Activated T-helper 17 cell treated with anti-CD3 and anti-CD28 coated beads, Interleukin-2, amount 50 U/mL, for 72 hours (primary cell): ENCODE data around the gene NSF. TPM values are rescaled to one million over a fixed set of nuclear protein-coding genes. Genes with fewer than 3 reads are reported as not detected.
"Not testable (repeated sequence)": the region's sequence is repeated elsewhere in the genome, so short reads cannot be mapped to it uniquely, and the experiment has no call there.

ENCODE experiments used
- ATAC-seq: fragments of 150-1000 bp; cut with Tn5 transposase; replicated peaks from 2 replicates; pipeline ENCODE4 v1.10.0; 2021; ENCODE audit warnings: mild to moderate bottlenecking, moderate library complexity
- H3K27ac Mint-ChIP-seq: one replicate; pipeline ENCODE4 v1.8.0; 2022; ENCODE audit warnings: mixed read lengths
- H3K27me3 Mint-ChIP-seq: one replicate; pipeline ENCODE4 v1.8.0; 2022; ENCODE audit warnings: mixed read lengths
- H3K36me3 Mint-ChIP-seq: one replicate; pipeline ENCODE4 v1.8.0; 2022; ENCODE audit warnings: low read depth, mild to moderate bottlenecking, mixed read lengths
- H3K4me1 Mint-ChIP-seq: one replicate; pipeline ENCODE4 v1.8.0; 2022; ENCODE audit warnings: mixed read lengths
- H3K4me3 Mint-ChIP-seq: one replicate; pipeline ENCODE4 v1.8.0; 2022; ENCODE audit warnings: mild to moderate bottlenecking, mixed read lengths
- H3K9me3 Mint-ChIP-seq: one replicate; pipeline ENCODE4 v1.8.0; 2022; ENCODE audit warnings: mixed read lengths
- total RNA-seq, 2 donors: library from RNA; stranded (reverse); gene quantifications; one replicate each; pipeline ENCODE4 v1.2.3, GENCODE V29; 2022

Gene NSF
- total RNA-seq, 2 donors from 2014 or later, result 35.0 to 45.1 TPM

DNA sequence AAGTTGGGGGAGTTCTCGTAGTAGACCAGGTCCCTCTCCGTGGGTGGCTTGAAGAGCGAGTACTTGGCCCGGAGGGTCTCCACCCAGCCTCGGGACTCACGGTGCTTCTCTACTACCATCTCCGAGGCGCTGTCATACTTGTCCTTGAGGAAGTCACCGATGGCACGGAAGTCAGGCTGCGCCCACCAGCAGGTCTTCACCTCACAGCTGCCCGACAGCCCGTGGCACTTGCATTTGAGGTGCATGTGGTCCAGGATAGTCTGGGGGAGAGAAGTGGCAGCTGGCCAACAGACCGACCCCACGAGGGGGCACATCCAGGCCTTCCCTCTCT, 178.0 kb downstream of the NSF start:
- no peak overlapping the region for H3K4me3 Mint-ChIP-seq
- peaks cover 8% of the 10 kb centered on the region for H3K27me3 Mint-ChIP-seq
- no peak for ATAC-seq
- H3K4me1 Mint-ChIP-seq, result no peaks in the 10 kb centered on the region
- no peaks in the 10 kb centered on the region for H3K9me3 Mint-ChIP-seq
- H3K27ac Mint-ChIP-seq, result no peak overlapping the region
- no peaks in the 10 kb centered on the region for H3K36me3 Mint-ChIP-seq

DNA sequence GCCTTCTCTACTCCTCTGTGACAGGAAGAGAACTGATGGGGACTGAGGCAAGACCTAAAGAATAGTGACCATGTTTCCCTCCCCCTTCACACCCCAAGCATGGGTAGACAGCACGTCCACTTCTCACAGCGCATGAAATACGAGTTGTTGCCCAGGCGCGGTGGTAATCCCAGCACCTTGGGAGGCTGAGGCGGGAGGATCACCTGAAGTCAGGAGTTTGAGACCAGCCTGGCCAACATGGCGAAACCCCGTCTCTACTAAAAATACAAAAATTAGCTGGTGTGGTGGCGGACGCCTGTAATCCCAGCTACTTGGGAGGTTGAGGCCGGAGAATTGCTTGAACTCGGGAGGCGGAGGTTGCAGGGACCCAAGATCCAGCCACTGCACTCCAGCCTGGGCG, 178.4 kb downstream of the NSF start:
- H3K27ac Mint-ChIP-seq, H3K27me3 Mint-ChIP-seq, H3K4me1 Mint-ChIP-seq, H3K36me3 Mint-ChIP-seq, H3K4me3 Mint-ChIP-seq, ATAC-seq, H3K9me3 Mint-ChIP-seq: not testable (repeated sequence)

DNA sequence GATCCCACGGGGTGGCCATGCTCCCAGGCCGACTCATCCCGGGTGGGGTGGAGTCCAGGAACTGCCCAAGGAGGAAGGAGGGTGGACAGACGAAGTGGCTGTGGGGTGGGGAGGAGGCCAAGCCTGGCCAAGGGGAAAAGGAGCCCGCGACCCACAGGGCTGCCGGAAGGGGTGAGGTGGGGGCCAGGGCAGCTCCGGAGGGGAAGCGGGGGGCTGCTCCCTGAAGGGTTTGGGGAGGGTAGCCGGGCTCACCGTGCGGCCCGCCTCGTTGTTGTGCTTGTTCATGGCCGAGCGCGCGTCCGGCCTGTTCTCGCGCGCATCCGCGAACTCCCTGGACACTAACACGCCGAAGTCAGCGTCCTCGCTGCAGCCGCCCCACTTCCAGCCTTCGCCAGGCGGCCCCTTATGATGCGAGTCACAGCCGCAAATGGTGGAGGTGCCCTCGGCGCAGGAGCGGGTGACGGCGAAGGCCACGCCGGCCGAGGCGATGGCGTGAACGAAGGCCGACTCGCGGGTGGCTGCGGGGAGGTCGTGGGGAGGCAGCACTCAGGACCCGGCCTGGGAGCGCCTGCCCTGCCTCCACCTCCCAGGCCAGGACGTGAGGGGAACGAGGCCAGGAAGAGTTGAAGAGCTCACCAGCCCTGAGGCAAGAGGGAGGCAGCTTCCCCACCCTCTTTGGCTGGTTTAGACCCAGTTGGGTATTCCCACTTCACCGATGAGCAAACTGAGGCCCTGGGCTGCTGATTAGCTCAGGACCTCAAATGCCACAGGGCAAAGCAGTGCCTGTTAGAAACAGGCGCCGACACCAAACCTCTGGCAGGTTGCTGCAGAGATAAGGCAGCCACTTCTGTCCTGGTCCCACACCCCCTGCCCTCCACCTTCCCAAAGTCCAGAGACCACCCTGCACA, 179.3 kb downstream of the NSF start:
- no peak for ATAC-seq
- Mint-ChIP-seq H3K36me3 (no peaks in the 10 kb centered on the region), H3K4me1 (no peaks in the 10 kb centered on the region)

DNA sequence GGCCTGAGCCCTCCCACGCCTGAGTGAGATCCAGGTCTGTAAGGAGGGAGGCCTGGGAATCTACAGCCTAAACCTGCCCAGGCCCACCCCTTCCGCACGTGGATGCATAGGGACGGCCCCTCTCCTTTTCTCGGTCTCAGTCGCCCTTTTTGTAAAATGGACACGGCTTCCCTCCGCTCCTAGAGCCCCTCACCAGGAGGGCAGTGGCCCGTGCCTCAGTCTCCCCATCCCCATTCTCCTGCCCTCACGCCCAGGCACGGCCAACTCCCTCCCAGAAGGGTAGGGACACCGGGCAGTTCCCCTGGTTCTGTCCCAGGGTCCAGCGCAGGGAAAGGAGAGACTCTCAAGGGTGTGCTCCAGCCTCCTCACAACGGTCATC, 180.0 kb downstream of the NSF start:
- H3K36me3 Mint-ChIP-seq, result no peaks in the 10 kb centered on the region
- no peaks in the 10 kb centered on the region for H3K4me1 Mint-ChIP-seq
- H3K27ac Mint-ChIP-seq, result no peak overlapping the region
- H3K27me3 Mint-ChIP-seq, result peaks cover 14% of the 10 kb centered on the region
- no peaks in the 10 kb centered on the region for H3K9me3 Mint-ChIP-seq
- peak overlapping the region; percentile 41 for H3K4me3 Mint-ChIP-seq
- ATAC-seq, result no peak

More for the DNA sequence above, 179.3 kb downstream of the NSF start:
- peak overlapping the region; percentile 41 for H3K4me3 Mint-ChIP-seq
- peaks cover 14% of the 10 kb centered on the region for H3K27me3 Mint-ChIP-seq
- H3K27ac Mint-ChIP-seq, result no peak overlapping the region
- H3K9me3 Mint-ChIP-seq, result no peaks in the 10 kb centered on the region

DNA sequence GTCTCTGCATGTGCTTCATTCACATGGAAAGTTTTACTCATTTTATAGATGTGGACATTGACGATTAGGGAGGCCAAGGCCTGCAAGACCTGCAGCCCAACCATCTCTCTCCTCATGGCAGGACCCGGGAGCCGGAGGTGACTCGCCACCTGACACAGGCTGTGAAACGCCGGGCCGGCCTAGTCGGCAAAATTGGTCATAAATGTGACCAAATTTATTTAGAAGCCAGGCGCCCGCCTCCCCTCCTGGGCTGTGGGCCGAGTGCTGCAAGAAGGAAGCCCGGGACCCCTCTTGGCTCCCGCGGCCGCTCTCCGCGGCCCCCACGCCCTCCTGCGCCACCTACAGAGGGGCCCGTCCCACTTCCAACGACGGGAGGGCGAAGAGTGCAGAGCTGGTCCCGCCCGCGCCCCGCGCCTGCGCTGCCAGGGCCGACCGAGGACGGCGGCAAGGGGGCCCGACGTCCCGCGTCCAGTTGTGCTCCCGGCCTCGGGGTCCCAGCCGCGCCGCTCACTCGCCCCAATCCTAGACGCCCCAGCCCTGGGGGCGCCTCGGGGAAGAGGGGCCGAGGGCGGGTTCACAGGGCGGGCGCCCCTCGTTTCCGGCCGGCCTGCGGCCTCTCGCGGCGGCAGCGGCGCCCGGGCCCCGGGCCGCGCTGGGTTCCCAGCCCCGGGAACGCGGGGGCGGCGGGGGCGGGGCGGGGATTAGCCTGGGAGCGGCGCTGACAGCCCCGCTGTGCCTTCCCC, 180.5 kb downstream of the NSF start:
- H3K4me1 Mint-ChIP-seq, result no peaks in the 10 kb centered on the region
- H3K36me3 Mint-ChIP-seq, result no peaks in the 10 kb centered on the region
- ATAC-seq, result peak; percentile 42
- H3K27ac Mint-ChIP-seq, result no peak overlapping the region
- peak overlapping the region; percentile 41 for H3K4me3 Mint-ChIP-seq
- H3K27me3 Mint-ChIP-seq, result peaks cover 14% of the 10 kb centered on the region
- H3K9me3 Mint-ChIP-seq, result no peaks in the 10 kb centered on the region

DNA sequence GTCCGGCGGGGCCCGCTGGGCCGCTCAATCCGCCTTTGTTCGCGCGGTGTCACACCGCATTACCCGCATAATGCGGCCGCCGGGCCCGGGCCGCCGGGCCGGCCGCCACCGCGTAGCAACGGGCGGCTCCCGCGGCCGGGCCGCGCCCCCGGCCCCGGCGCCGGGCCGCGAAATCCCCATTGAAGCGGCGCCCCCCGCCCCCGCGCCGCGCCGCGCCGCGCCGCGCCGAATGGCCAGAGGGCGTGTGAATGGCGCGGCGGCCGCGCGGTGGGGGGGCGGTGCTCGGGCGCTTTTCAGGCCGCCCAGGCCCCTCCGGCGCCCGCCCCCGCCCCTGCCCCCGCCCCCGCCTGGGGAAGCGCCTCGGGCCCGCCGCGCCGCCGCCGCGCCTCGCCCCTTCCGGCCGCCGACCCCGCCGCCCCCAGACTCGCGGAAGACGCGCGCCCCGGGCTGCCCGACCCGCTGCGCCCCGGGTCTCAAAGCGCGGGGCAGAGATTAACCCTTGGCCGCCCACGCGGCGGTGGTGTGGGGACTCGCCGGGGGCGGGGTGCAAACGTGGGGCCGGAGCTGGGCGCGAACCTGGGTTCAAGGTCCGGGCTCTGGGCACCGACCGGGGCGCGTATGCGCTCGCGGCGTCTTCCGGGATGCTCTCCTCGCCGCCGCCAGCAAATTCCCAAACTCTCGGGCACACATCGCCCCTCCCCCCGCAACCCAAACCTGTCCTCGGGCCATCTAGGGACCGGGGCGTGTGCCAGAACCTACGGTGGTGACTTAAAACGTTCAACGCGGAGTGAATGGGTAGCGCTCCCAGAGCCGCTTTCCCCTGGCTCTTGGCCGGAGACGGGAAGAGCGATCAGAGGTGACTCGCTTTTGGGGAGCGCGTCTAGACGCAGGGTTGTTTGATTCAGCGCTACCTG, 181.3 kb downstream of the NSF start:
- H3K4me1 Mint-ChIP-seq, result no peaks in the 10 kb centered on the region
- no peak overlapping the region for H3K27ac Mint-ChIP-seq
- H3K4me3 Mint-ChIP-seq, result peak overlapping the region; percentile 55
- peak; percentile 27 for ATAC-seq
- H3K36me3 Mint-ChIP-seq, result no peaks in the 10 kb centered on the region
- no peaks in the 10 kb centered on the region for H3K9me3 Mint-ChIP-seq
- H3K27me3 Mint-ChIP-seq, result peaks cover 14% of the 10 kb centered on the region

DNA sequence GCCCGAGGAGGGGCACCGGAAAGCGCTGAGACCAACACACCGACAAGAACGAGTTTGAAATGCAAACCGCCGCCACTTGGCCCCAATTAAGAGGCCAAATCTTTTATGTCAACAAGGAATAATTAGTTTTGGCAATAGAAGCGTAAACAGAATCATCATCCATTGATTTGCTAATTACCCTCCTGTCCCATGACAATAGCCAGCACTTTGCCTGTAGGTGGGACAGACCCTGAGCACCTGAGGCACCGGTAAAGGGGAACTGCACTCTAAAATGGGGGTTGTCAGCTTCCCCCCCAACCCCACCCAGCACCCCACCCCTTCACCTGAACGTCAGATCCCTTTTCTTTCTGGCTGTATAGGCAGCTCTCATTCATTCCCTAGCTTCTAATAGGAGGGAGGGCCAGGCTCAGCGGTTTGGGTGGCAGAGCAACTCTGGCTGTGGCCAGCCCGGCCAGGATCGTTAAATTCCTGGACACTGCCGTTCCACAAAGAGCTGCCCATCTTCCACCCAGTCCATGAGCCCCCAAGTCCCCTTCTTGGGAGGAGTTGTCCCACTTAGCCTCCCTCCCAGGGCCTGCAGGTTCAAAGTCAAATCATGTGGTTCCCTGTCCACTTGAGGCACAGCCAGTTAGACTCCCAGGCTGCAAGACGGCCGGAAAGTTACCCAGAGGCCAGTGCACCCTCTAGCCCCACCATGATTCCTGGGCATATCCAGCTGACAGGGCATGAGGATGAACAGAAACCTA, 182.2 kb downstream of the NSF start:
- no peak overlapping the region for H3K27ac Mint-ChIP-seq
- H3K27me3 Mint-ChIP-seq, result peaks cover 17% of the 10 kb centered on the region
- H3K9me3 Mint-ChIP-seq, result no peaks in the 10 kb centered on the region
- no peaks in the 10 kb centered on the region for H3K4me1 Mint-ChIP-seq
- peak overlapping the region; percentile 55 for H3K4me3 Mint-ChIP-seq
- no peak for ATAC-seq
- no peaks in the 10 kb centered on the region for H3K36me3 Mint-ChIP-seq

DNA sequence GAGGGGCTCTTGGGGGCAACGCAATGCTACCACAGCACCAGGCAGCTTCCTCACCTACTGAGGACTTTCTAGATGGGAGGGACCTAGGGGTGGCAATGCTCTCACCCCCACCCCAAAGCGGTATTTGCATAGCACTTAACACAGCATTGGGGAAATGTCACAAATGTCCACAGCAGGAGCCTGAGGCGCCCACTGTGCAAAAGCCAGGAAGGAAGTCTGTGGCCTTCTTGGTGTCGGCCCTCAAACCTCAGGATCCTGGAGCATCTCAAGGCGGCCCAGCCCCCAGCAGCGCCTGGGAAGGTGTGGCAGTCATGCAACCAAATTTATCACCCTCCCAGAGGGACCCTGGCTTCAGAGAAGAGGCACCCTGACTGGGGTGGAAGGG, 182.7 kb downstream of the NSF start:
- no peak for ATAC-seq
- H3K27ac Mint-ChIP-seq, result no peak overlapping the region
- peaks cover 22% of the 10 kb centered on the region for H3K27me3 Mint-ChIP-seq
- no peaks in the 10 kb centered on the region for H3K9me3 Mint-ChIP-seq
- no peaks in the 10 kb centered on the region for H3K4me1 Mint-ChIP-seq
- no peak overlapping the region for H3K4me3 Mint-ChIP-seq
- H3K36me3 Mint-ChIP-seq, result no peaks in the 10 kb centered on the region

DNA sequence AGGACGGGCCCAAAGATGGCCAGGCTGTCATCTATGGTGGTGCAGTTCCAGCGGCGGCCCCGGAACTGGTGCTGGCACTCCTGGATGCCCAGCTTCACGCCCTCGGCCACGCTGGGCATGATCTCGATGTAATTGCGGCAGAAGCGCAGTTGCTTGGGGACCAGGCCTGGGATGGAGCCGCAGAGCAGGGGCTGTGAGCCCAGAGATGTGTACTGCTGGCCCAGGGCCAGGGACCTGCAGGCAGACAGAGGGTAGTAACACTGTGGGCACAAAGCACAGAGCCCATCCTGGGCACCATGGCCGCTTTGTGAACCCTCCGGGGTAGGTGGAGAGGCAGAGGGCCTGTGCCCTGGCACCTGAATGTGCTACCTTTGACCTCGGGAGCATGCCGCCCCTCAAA, 183.2 kb downstream of the NSF start:
- peaks cover 25% of the 10 kb centered on the region for H3K27me3 Mint-ChIP-seq
- no peak for ATAC-seq
- H3K4me1 Mint-ChIP-seq, result no peaks in the 10 kb centered on the region
- no peaks in the 10 kb centered on the region for H3K9me3 Mint-ChIP-seq
- H3K36me3 Mint-ChIP-seq, result no peaks in the 10 kb centered on the region
- H3K4me3 Mint-ChIP-seq, result no peak overlapping the region
- H3K27ac Mint-ChIP-seq, result no peak overlapping the region

DNA sequence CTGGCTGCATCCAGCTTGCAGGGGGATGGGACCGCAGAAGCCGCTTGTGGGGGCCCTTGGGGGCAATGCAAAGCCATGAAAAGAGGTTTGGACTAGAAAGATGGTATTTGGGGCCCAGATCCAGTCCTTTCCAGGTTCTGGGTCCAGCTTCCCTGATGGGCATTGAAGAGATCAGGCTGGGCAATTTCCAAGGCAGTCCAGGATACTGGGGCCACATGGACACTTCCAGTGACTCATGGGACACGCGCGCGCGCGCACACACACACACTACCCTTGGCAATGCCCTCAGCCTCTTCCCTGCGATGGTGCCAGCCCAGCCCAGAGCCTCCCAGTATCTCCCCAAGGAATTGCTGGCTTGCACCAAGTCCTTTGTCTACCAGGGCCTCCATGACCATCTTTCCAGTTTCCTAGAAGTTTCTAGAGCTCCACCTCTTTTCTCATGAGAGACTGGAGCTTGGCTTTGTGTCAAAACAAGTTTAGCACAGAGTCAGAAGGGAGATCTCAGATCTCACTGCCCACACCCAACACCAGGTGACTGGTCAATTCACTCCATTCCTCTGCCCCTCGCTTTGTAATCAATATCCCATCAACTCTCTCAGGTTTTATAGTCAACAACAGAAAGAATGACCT, 183.8 kb downstream of the NSF start:
- Mint-ChIP-seq H3K4me1 (no peaks in the 10 kb centered on the region), H3K9me3 (no peaks in the 10 kb centered on the region), H3K27me3 (peaks cover 26% of the 10 kb centered on the region), H3K36me3 (no peaks in the 10 kb centered on the region), H3K4me3 (no peak overlapping the region), H3K27ac (no peak overlapping the region)
- no peak for ATAC-seq

DNA sequence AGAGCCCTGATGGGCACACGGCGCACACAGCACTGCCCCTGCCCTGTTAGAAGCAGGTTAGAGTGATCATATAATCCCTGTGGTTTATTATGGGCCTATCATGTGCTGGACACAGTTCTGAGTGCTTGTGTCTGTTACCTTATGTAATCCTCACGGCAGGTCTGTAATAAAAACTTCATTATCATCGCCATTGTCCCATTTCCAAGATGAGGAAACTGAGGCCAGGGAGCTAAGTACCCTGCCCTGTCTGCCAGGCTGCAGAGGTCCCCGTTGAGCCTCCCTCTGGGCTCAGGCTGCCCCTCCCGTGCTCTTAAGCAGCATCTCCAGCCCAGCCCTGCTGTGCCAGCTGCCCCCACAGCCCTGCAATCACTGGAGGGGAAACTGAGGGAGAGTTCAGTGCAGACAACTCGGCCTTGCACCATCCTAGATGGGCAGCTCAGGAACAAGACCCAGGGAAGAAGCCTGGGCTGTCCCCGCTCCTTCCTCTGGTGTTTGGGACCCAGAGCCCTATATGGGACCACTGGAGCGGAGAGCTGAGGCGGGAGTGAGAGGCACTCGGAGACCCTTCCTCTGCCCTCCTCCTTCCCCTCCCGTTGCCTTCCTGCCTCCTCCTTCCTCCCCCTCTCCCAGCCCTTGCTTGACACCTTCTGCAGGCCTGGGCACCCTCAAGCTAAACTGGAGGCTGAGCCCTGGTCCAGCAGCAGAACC, 186.0 kb downstream of the NSF start:
- ATAC-seq, result no peak
- Mint-ChIP-seq H3K36me3 (no peaks in the 10 kb centered on the region), H3K27me3 (peaks cover 19% of the 10 kb centered on the region), H3K27ac (no peak overlapping the region), H3K9me3 (no peaks in the 10 kb centered on the region), H3K4me3 (no peak overlapping the region), H3K4me1 (no peaks in the 10 kb centered on the region)

DNA sequence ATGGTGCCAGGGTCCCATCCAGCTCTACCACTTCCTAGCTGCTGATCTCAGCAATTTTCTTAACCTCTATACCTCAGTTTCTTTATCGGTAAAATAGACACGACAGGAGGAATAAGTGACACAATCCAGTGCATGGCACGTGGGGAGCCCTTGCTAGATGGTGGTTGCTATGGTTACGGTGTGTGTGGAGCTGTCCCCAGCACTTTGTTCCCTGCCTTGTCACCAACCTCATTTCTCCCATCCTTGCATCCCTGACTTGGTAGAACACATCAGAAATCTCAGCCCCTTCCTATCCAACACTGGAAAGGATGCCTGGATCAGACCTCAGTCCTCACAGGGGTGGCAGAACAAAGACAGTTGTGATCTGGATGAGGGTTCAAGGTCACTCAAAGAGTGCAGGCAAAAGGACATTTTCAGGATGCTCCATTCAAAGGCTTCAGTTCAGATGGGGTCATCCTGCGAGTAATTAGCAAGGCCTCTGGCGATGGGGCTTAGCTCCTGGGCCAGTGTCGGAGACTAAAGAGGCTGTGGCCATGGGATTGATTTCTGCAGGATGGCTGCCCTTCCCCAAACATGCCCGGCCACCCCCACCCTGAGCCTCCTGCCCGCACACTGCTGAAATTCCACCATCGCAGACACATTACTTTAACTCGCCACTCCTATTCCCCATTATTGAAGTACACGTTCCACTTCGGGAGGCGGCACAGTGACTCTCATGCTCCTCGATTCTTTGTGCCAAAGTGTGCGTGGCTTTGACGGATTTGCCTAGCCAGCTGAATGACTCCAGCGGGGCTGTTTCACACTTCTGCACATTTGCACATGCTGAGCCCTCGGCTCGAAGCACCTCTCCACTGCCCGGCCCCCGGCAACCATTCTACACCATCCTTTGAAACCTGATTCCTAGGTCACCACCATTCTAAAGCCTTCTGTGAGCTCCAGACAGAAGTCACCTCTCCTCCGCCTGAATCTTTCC, 187.8 kb downstream of the NSF start:
- H3K4me3 Mint-ChIP-seq, result no peak overlapping the region
- no peak for ATAC-seq
- H3K9me3 Mint-ChIP-seq, result no peaks in the 10 kb centered on the region
- peaks cover 19% of the 10 kb centered on the region for H3K27me3 Mint-ChIP-seq
- H3K36me3 Mint-ChIP-seq, result no peaks in the 10 kb centered on the region
- no peak overlapping the region for H3K27ac Mint-ChIP-seq
- H3K4me1 Mint-ChIP-seq, result no peaks in the 10 kb centered on the region
